Suprapubic skin (tissue), 3 donors: Measurements from ENCODE around the gene CHST6.

Experiments used
- CTCF ChIP-seq, 2 donors: fragments of 200-600 bp in 1 of 2; fragments of 450-650 bp in 1 of 2; sonication (generic) in 1 of 2; IDR thresholded peaks; one replicate each; pipeline ENCODE4 v1.5.1; 2016 to 2019; ENCODE audit warnings: antibody characterized with exemption in 2 of 2, mild to moderate bottlenecking in 1 of 2, moderate library complexity in 1 of 2
- EP300 ChIP-seq: sonication (generic); formaldehyde crosslinking; IDR thresholded peaks from one replicate; pipeline ENCODE4 v1.6.1; 2017; ENCODE audit warnings: antibody characterized with exemption

- no peak for TF ChIP-seq CTCF (IDR thresholded peaks at IDR 0.05)
- TF ChIP-seq EP300 = no peak
Observed at GRCh38 chr16:75541236-75541635, 46.0 kb upstream of the CHST6 start.
